HepG2 (cell line): ENCODE data around the gene FAM83F. TPM values are rescaled to one million over a fixed set of nuclear protein-coding genes. Genes with fewer than 3 reads are reported as not detected.

ENCODE experiments used
- ATAC-seq: fragments of 200-7000 bp; cut with Tn5 transposase; 3 replicates; pipeline ENCODE4 v1.9.1; 2020; ENCODE audit warnings: mild to moderate bottlenecking, moderate library complexity
- BruUV-seq: library from RNA; stranded (reverse); fragments of 400-500 nt; replicated peaks from 2 replicates; lab custom pipeline; 2021; lab: Mats Ljungman, UMichigan
- CTCF ChIA-PET: fragments of 300-600 bp; formaldehyde crosslinking; extraction: SDS; loops from one replicate; lab custom pipeline; 2021; ENCODE audit warnings: low total read pairs, inconsistent platforms, low intra/inter-chr PET ratio; lab: Yijun Ruan, JAX
- POLR2A ChIA-PET: fragments of 350-600 bp; sonication (Branson Sonifier 250); formaldehyde crosslinking; loops from one replicate; lab custom pipeline; 2020; ENCODE audit warnings: antibody characterized with exemption, inconsistent platforms; lab: Yijun Ruan, JAX
- DNase-seq: peaks from one replicate; pipeline ENCODE4 v3.0.0-alpha.2; 2015; ENCODE audit warnings: low spot score
- FAIRE-seq: peaks from 3 replicates; lab custom pipeline; 2011; peaks lifted over from hg19 to GRCh38; lab: Jason Lieb, UNC
- H2AFZ ChIP-seq: one replicate; pipeline ENCODE4 v1.6.1; 2011; ENCODE audit warnings: low read length, inconsistent platforms
- H3K27ac ChIP-seq: fragments of 300-600 bp; 3 replicates; pipeline ENCODE4 v1.8.0; 2011; ENCODE audit warnings: mixed run types, mild to moderate bottlenecking, mixed read lengths, low read length, inconsistent platforms; ENCODE audit not compliant: insufficient read depth; ENCODE audit errors: extremely low read length
- H3K27me3 ChIP-seq, 2 experiments: fragments of 200-600 bp in 1 of 2; 2 replicates in 1 of 2; 3 replicates in 1 of 2; pipeline versions ENCODE4 v1.6.0 to v1.8.0; 2011; ENCODE audit warnings: low read length in 2 of 2, mild to moderate bottlenecking in 2 of 2, moderate library complexity in 2 of 2, inconsistent platforms in 1 of 2; ENCODE audit not compliant: insufficient read depth in 2 of 2, control insufficient read depth in 1 of 2
- H3K36me3 ChIP-seq, 2 experiments: fragments of 200-600 bp in 1 of 2; replicated peaks in 1 of 2; 2 replicates in 1 of 2; 3 replicates in 1 of 2; pipeline versions ENCODE4 v1.5.1 to v1.8.0; 2011; ENCODE audit warnings: low read length in 2 of 2, inconsistent platforms in 1 of 2; ENCODE audit not compliant: insufficient read depth in 2 of 2, control insufficient read depth in 1 of 2
- H3K4me1 ChIP-seq: 2 replicates; pipeline ENCODE4 v1.5.1; 2012; ENCODE audit warnings: low read length, inconsistent platforms; ENCODE audit not compliant: insufficient read depth
- H3K4me2 ChIP-seq: 2 replicates; pipeline ENCODE4 v1.6.0; 2011; ENCODE audit warnings: low read depth, low read length, inconsistent platforms
- H3K4me3 ChIP-seq, 3 experiments: fragments of 200-600 bp in 1 of 3; sonication (generic), shearing (Covaris generic) in 1 of 3; replicated peaks in 1 of 3; 2 replicates each; pipeline ENCODE4 v1.5.1; 2011 to 2016; ENCODE audit warnings: low read length in 3 of 3, inconsistent platforms in 2 of 3, low read depth in 2 of 3, mild to moderate bottlenecking in 2 of 3, control low read depth in 1 of 3, mixed read lengths in 1 of 3; ENCODE audit not compliant: insufficient read depth in 1 of 3
- H3K79me2 ChIP-seq: one replicate; pipeline ENCODE4 v1.6.1; 2011; ENCODE audit warnings: low read length, inconsistent platforms; ENCODE audit not compliant: insufficient read depth
- H3K9ac ChIP-seq: 2 replicates; pipeline ENCODE4 v1.6.0; 2011; ENCODE audit warnings: mild to moderate bottlenecking, low read depth, low read length, inconsistent platforms; ENCODE audit not compliant: insufficient read depth
- H3K9me3 ChIP-seq: 2 replicates; pipeline ENCODE4 v1.5.1; 2012; ENCODE audit warnings: mild to moderate bottlenecking, low read length
- H4K20me1 ChIP-seq: 2 replicates; pipeline ENCODE4 v1.6.0; 2011; ENCODE audit warnings: inconsistent platforms, mild to moderate bottlenecking, low read length, moderate library complexity; ENCODE audit not compliant: insufficient read depth
- HIC2 ChIP-seq: sonication (generic); formaldehyde crosslinking; IDR thresholded peaks from 2 replicates; pipeline ENCODE4 v1.9.0; 2022; ENCODE audit warnings: low read depth, missing genetic modification reagents
- WGBS: methylation state at CpG from one replicate; pipeline ENCODE4 v1.1.6; 2017; ENCODE audit warnings: low lambda C conversion rate; 5-methylcytosine and 5-hydroxymethylcytosine counted together
- in situ Hi-C: cut with HindIII; loops from 2 replicates; pipeline ENCODE4 v1.10.0; 2017; ENCODE audit warnings: low pct_unique_long_range_greater_than_20kb; ENCODE audit not compliant: extremely low pct_ligation_motif_present
- intact Hi-C: fragments of 100-400 bp; cut with micrococcal nuclease; formaldehyde crosslinking; loops from one replicate; pipeline ENCODE4 v1.10.0; 2022; ENCODE audit not compliant: unreplicated experiment
- polyA plus RNA-seq, 8 experiments: library from polyadenylated mRNA; depleted of rRNA in 3 of 8; stranded (reverse) in 7 of 8; unstranded in 1 of 8; fragments of >200 nt; fragmentation: Illumina TruSeq in 4 of 8; extraction: Trizol in 4 of 8; gene quantifications; 2 replicates each; pipeline versions ENCODE4 v1.2.1 to v1.2.3, GENCODE V29; 2011 to 2016; ENCODE audit warnings: low read depth in 4 of 8, missing spikeins in 1 of 8, mixed read lengths in 1 of 8; ENCODE audit not compliant: insufficient read depth in 1 of 8
- total RNA-seq, 5 experiments: library from RNA; depleted of rRNA; stranded (reverse); fragments of >200 nt; fragmentation: Illumina TruSeq; extraction: Trizol; gene quantifications; 2 replicates each; pipeline ENCODE4 v1.2.3, GENCODE V29; 2016; ENCODE audit warnings: low read depth in 1 of 5
- TF ChIP-seq, protein P1 (sequence below): sonication (generic); formaldehyde crosslinking; IDR thresholded peaks from 2 replicates; pipeline ENCODE4 v1.5.1; 2020; ENCODE audit warnings: mild to moderate bottlenecking, missing genetic modification reagents
- TF ChIP-seq, protein P2 (sequence below): sonication (generic); formaldehyde crosslinking; IDR thresholded peaks from 2 replicates; pipeline ENCODE4 v1.8.1; 2023; ENCODE audit warnings: missing genetic modification reagents, mild to moderate bottlenecking, borderline replicate concordance

FAM83F gene
- total and polyA plus RNA-seq, 2 of the 13 experiments (the other 11 are each of a cell fraction or from before 2014, with no cell fraction given), result not detected

- TF ChIP-seq, protein P1, sequence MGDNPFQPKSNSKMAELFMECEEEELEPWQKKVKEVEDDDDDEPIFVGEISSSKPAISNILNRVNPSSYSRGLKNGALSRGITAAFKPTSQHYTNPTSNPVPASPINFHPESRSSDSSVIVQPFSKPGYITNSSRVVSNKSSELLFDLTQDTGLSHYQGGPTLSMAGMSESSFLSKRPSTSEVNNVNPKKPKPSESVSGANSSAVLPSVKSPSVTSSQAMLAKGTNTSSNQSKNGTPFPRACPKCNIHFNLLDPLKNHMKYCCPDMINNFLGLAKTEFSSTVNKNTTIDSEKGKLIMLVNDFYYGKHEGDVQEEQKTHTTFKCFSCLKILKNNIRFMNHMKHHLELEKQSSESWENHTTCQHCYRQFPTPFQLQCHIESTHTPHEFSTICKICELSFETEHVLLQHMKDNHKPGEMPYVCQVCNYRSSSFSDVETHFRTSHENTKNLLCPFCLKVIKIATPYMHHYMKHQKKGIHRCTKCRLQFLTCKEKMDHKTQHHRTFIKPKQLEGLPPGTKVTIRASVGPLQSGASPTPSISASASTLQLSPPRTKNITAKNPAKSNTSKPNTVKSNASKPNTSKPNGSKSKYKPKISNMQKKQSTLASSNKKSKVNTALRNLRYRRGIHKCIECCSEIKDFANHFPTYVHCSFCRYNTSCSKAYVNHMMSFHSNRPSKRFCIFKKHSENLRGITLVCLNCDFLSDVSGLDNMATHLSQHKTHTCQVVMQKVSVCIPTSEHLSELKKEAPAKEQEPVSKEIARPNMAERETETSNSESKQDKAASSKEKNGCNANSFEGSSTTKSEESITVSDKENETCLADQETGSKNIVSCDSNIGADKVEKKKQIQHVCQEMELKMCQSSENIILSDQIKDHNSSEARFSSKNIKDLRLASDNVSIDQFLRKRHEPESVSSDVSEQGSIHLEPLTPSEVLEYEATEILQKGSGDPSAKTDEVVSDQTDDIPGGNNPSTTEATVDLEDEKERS (CRISPR knock-in tag), result no peak
Measured at GRCh38 chr22:40083794-40084193, 89.0 kb downstream of the FAM83F start (continued).

DNA sequence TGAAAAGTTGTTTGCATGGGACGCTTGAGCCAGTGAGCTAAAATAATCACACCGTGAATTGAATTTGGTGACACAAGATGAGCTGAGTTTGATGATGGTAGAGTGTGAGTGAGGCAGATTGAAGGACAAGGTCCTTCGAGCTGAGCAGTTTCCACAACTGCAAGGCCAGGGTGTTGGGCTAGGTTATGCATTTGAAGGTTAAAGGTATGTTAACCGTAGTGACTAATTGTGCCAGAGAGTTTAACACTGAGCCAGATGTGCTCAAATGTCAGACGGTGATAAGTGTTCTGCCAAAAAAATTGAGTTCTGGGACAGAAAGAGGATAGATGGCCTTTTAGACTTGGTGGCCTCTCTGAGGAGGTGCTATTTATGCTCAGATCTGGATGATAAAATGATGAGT, 89.5 kb downstream of the FAM83F start:
- Histone ChIP-seq H3K36me3 (no peaks in the 10 kb centered on the region), H3K4me3 (no peak overlapping the region), H4K20me1 (peaks cover 32% of the 10 kb centered on the region), H3K4me2 (no peak overlapping the region), H3K9ac (no peak overlapping the region), H3K4me1 (no peaks in the 10 kb centered on the region), H3K27ac (no peak overlapping the region), H3K9me3 (no peaks in the 10 kb centered on the region), H2AFZ (no peak overlapping the region), H3K79me2 (peaks cover 2% of the 10 kb centered on the region), H3K27me3 (no peaks in the 10 kb centered on the region; a peak in 1 of 5 replicates)
- in situ Hi-C loops (no loop called here), intact Hi-C loops (no loop called here)
- WGBS, result 81% methylated on average over 5 of the region's 5 CpGs
- no peak for DNase-seq
- ChIA-PET CTCF (no interaction called here), POLR2A (interaction anchor here (1.1 kb wide), 1 partner anchor 40 kb away, joined by 3 read pairs; no protein-coding TSS in a partner anchor)
- BruUV-seq, result no TSS peak
- no peak for FAIRE-seq
- ATAC-seq, result no peak
- TF ChIP-seq, protein P2, sequence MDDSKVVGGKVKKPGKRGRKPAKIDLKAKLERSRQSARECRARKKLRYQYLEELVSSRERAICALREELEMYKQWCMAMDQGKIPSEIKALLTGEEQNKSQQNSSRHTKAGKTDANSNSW, result no peak
- no peak for TF ChIP-seq HIC2 (CRISPR knock-in tag)
